Measurements from ENCODE around the gene FOXO4.

The FOXO4 gene

DNA sequence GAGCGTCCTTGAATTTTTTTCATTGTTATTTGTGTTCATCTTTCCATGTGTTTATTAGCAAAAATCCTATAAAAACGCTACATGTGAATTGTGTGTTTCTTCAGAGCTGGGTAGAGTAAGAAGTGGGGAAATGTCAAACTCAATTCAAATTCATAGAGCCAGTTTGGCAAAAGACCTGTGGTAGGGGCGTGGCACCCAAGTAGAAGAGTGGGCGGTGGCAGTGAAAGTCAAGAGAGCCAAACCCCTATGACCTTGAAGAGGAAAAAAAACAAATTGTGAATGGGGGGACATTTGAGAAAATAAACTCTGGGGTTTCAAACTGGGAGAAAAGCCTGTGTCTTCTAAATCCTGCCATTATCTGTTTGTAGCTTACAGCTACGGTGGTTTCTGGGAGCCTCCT is 4.4 kb upstream of the FOXO4 start:
- H3K27me3 ChIP-seq (ENCODE audit: insufficient read depth, insufficient read length) = no peaks in the 10 kb centered on the region
- no peaks in the 10 kb centered on the region for H3K9me3 ChIP-seq (ENCODE audit: insufficient read depth, low read length)
- TF ChIP-seq SUZ12 (IDR thresholded peaks at IDR 0.05; ENCODE audit: extremely low read depth, insufficient read depth, insufficient read length) = no peak
- no peak for TF ChIP-seq YY1 (IDR thresholded peaks at IDR 0.05; ENCODE audit: insufficient read depth, insufficient read length)
- TF ChIP-seq ZNF274 (IDR thresholded peaks at IDR 0.05; ENCODE audit: low read depth, low read length) = no peak
- H3K4me1 ChIP-seq (ENCODE audit: insufficient read depth, insufficient read length) = peaks cover 2% of the 10 kb centered on the region
- no peak for DNase-seq (ENCODE audit: low read depth, low spot score)
- H3K4me3 ChIP-seq (ENCODE audit: insufficient read length, low read depth) = no peak overlapping the region
- no peak overlapping the region for H3K9ac ChIP-seq (ENCODE audit: insufficient read length, low read depth)
- no peaks in the 10 kb centered on the region for H3K36me3 ChIP-seq (ENCODE audit: insufficient read depth, insufficient read length, low read length)

GRCh38 chrX:71095033-71095432 is 618 bp upstream of the FOXO4 start:
- peaks cover 12% of the 10 kb centered on the region for H3K4me1 ChIP-seq (ENCODE audit: insufficient read depth, insufficient read length)
- peak overlapping the region; percentile 69 for H3K4me3 ChIP-seq (ENCODE audit: insufficient read length, low read depth)
- no peak for TF ChIP-seq YY1 (IDR thresholded peaks at IDR 0.05; ENCODE audit: insufficient read depth, insufficient read length)
- TF ChIP-seq ZNF274 (IDR thresholded peaks at IDR 0.05; ENCODE audit: low read depth, low read length) = no peak
- TF ChIP-seq SUZ12 (IDR thresholded peaks at IDR 0.05; ENCODE audit: extremely low read depth, insufficient read depth, insufficient read length) = no peak
- H3K36me3 ChIP-seq (ENCODE audit: insufficient read depth, insufficient read length, low read length) = no peaks in the 10 kb centered on the region
- H3K9me3 ChIP-seq (ENCODE audit: insufficient read depth, low read length) = no peaks in the 10 kb centered on the region
- H3K9ac ChIP-seq (ENCODE audit: insufficient read length, low read depth) = peak overlapping the region; percentile 76
- peaks cover 11% of the 10 kb centered on the region for H3K27me3 ChIP-seq (ENCODE audit: insufficient read depth, insufficient read length)
- DNase-seq (ENCODE audit: low read depth, low spot score) = no peak

DNA sequence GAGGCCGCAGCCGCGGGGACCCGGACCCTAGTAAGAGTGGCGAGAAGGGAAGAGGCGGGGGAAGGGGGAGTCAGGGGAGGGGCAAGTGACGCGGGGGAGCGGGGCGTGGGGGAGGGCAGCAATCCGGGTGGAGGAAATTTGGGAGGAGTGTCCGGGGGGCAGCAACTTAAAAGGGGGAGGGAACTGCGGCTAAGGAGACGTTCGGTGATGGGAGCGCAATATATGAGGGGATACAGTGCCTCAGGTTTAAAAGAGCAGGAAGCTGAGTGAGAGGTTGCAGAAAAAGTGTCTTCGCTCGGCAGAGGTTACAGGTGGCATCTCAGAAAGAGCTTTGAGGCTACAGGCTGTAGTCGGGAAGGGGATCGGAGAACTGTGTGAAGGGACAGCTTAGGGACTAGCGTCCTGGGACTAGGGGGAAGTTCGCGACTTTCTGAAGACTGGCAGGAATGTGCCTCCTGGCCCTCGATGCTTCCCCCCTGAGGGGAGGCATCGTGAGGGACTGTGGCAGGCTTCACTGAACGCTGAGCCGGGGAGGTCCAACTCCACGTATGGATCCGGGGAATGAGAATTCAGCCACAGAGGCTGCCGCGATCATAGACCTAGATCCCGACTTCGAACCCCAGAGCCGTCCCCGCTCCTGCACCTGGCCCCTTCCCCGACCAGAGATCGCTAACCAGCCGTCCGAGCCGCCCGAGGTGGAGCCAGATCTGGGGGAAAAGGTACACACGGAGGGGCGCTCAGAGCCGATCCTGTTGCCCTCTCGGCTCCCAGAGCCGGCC is 519 bp downstream of the FOXO4 start:
- TF ChIP-seq SUZ12 (IDR thresholded peaks at IDR 0.05; ENCODE audit: extremely low read depth, insufficient read depth, insufficient read length) (no peak), YY1 (IDR thresholded peaks at IDR 0.05; ENCODE audit: insufficient read depth, insufficient read length) (no peak), ZNF274 (IDR thresholded peaks at IDR 0.05; ENCODE audit: low read depth, low read length) (no peak)
- peaks cover 19% of the 10 kb centered on the region for H3K4me1 ChIP-seq (ENCODE audit: insufficient read depth, insufficient read length)
- H3K9ac ChIP-seq (ENCODE audit: insufficient read length, low read depth) = peak overlapping the region; percentile 88
- H3K9me3 ChIP-seq (ENCODE audit: insufficient read depth, low read length) = no peaks in the 10 kb centered on the region
- peaks cover 3% of the 10 kb centered on the region for H3K36me3 ChIP-seq (ENCODE audit: insufficient read depth, insufficient read length, low read length)
- DNase-seq (ENCODE audit: low read depth, low spot score) = peak; percentile 25
- H3K4me3 ChIP-seq (ENCODE audit: insufficient read length, low read depth) = peak overlapping the region; percentile 74
- H3K27me3 ChIP-seq (ENCODE audit: insufficient read depth, insufficient read length) = peaks cover 11% of the 10 kb centered on the region

- Histone ChIP-seq H3K9ac (ENCODE audit: insufficient read length, low read depth) (peak overlapping the region; percentile 88), H3K36me3 (ENCODE audit: insufficient read depth, insufficient read length, low read length) (peaks cover 7% of the 10 kb centered on the region), H3K4me3 (ENCODE audit: insufficient read length, low read depth) (peak overlapping the region; percentile 74), H3K4me1 (ENCODE audit: insufficient read depth, insufficient read length) (peaks cover 21% of the 10 kb centered on the region), H3K9me3 (ENCODE audit: insufficient read depth, low read length) (no peaks in the 10 kb centered on the region), H3K27me3 (ENCODE audit: insufficient read depth, insufficient read length) (peaks cover 11% of the 10 kb centered on the region)
- no peak for DNase-seq (ENCODE audit: low read depth, low spot score)
- TF ChIP-seq SUZ12 (IDR thresholded peaks at IDR 0.05; ENCODE audit: extremely low read depth, insufficient read depth, insufficient read length) = no peak
- no peak for TF ChIP-seq YY1 (IDR thresholded peaks at IDR 0.05; ENCODE audit: insufficient read depth, insufficient read length)
- no peak for TF ChIP-seq ZNF274 (IDR thresholded peaks at IDR 0.05; ENCODE audit: low read depth, low read length)
Observed at GRCh38 chrX:71096760-71097032, 1.0 kb downstream of the FOXO4 start.

- DNase-seq (ENCODE audit: low read depth, low spot score) = no peak
- no peaks in the 10 kb centered on the region for H3K9me3 ChIP-seq (ENCODE audit: insufficient read depth, low read length)
- TF ChIP-seq YY1 (IDR thresholded peaks at IDR 0.05; ENCODE audit: insufficient read depth, insufficient read length) (no peak), ZNF274 (IDR thresholded peaks at IDR 0.05; ENCODE audit: low read depth, low read length) (no peak), SUZ12 (IDR thresholded peaks at IDR 0.05; ENCODE audit: extremely low read depth, insufficient read depth, insufficient read length) (no peak)
- peaks cover 11% of the 10 kb centered on the region for H3K27me3 ChIP-seq (ENCODE audit: insufficient read depth, insufficient read length)
- H3K36me3 ChIP-seq (ENCODE audit: insufficient read depth, insufficient read length, low read length) = peaks cover 10% of the 10 kb centered on the region
- H3K4me3 ChIP-seq (ENCODE audit: insufficient read length, low read depth) = no peak overlapping the region
- H3K4me1 ChIP-seq (ENCODE audit: insufficient read depth, insufficient read length) = peaks cover 21% of the 10 kb centered on the region
- no peak overlapping the region for H3K9ac ChIP-seq (ENCODE audit: insufficient read length, low read depth)
Observed at GRCh38 chrX:71098302-71098701, 2.7 kb downstream of the FOXO4 start.

- Histone ChIP-seq H3K9me3 (ENCODE audit: insufficient read depth, low read length) (no peaks in the 10 kb centered on the region), H3K27me3 (ENCODE audit: insufficient read depth, insufficient read length) (peaks cover 11% of the 10 kb centered on the region), H3K4me1 (ENCODE audit: insufficient read depth, insufficient read length) (peaks cover 21% of the 10 kb centered on the region), H3K9ac (ENCODE audit: insufficient read length, low read depth) (peak overlapping the region; percentile 42), H3K36me3 (ENCODE audit: insufficient read depth, insufficient read length, low read length) (peaks cover 10% of the 10 kb centered on the region), H3K4me3 (ENCODE audit: insufficient read length, low read depth) (peak overlapping the region; percentile 28)
- TF ChIP-seq ZNF274 (IDR thresholded peaks at IDR 0.05; ENCODE audit: low read depth, low read length) (no peak), SUZ12 (IDR thresholded peaks at IDR 0.05; ENCODE audit: extremely low read depth, insufficient read depth, insufficient read length) (no peak), YY1 (IDR thresholded peaks at IDR 0.05; ENCODE audit: insufficient read depth, insufficient read length) (no peak)
- DNase-seq (ENCODE audit: low read depth, low spot score) = peak; percentile 72
Observed at GRCh38 chrX:71098951-71099506, 3.4 kb downstream of the FOXO4 start.

GRCh38 chrX:71099736-71100135 is 4.1 kb downstream of the FOXO4 start:
- H3K27me3 ChIP-seq (ENCODE audit: insufficient read depth, insufficient read length) = peaks cover 11% of the 10 kb centered on the region
- peaks cover 10% of the 10 kb centered on the region for H3K36me3 ChIP-seq (ENCODE audit: insufficient read depth, insufficient read length, low read length)
- H3K4me1 ChIP-seq (ENCODE audit: insufficient read depth, insufficient read length) = peaks cover 21% of the 10 kb centered on the region
- peak; percentile 57 for DNase-seq (ENCODE audit: low read depth, low spot score)
- peak overlapping the region; percentile 28 for H3K4me3 ChIP-seq (ENCODE audit: insufficient read length, low read depth)
- no peak for TF ChIP-seq ZNF274 (IDR thresholded peaks at IDR 0.05; ENCODE audit: low read depth, low read length)
- TF ChIP-seq YY1 (IDR thresholded peaks at IDR 0.05; ENCODE audit: insufficient read depth, insufficient read length) = no peak
- no peak for TF ChIP-seq SUZ12 (IDR thresholded peaks at IDR 0.05; ENCODE audit: extremely low read depth, insufficient read depth, insufficient read length)
- no peaks in the 10 kb centered on the region for H3K9me3 ChIP-seq (ENCODE audit: insufficient read depth, low read length)
- H3K9ac ChIP-seq (ENCODE audit: insufficient read length, low read depth) = no peak overlapping the region
